HG02970 (cell line): ENCODE results near the gene EXOG.

Experiments used
- ATAC-seq: cut with Tn5 transposase; IDR thresholded peaks from one replicate; pipeline ENCODE4 v1.9.1; 2021; ENCODE audit warnings: mild to moderate bottlenecking, moderate library complexity, moderate number of reproducible peaks; ENCODE audit not compliant: unreplicated experiment, low FRiP score

Gene EXOG

DNA sequence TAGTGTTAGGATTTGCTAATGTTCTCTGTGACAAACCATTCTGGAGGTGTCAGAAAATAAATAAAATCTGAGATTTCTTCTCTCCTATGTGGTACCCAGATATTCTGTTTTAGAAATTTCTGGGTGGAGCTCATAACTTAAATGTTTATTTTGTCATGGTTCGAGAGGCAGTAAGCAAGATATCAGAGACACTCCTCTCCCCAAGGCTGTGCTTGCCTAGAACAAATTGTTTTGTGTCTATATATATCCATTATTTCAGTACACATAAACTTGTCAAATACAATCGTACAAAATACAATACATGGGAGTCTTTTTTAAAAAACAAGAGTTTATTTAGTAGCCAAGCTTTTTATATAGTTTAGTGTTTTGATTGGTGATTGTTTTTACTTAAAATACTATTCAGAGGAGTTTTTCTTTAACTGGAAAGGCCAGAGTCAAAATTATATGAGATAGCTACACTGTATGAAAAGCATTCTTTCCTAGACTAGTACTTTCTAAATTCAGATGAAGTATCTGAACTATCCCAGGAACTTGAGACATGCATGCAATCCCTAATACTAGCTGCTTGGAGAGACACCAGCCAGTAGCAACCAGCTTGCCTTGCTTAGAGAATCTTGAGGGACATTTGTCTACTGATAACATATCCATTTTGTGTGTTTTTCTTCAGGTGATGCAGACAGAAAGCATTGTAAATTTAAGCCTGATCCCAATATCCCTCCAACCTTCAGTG lies 4.7 kb downstream of the EXOG start:
- ATAC-seq, result no peak

DNA sequence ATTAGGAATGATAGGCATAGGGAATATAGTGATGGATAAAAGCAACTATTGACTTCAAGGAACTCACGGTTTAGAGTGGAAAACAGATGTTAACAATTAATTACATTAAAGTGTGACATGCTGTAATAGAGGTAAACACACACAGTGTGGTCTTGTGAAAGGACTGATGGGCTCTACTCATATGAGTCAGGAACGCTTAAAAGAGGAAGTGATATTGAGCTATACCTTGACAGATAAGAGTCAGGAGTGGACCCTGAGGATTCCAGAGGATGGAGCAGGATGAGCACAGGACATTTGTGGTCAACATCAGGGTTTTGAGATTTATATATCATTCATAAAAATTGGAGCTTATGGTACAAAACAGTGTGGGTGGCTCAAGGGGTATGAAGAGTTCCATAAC lies 11.0 kb downstream of the EXOG start:
- ATAC-seq, result peak; percentile 82

DNA sequence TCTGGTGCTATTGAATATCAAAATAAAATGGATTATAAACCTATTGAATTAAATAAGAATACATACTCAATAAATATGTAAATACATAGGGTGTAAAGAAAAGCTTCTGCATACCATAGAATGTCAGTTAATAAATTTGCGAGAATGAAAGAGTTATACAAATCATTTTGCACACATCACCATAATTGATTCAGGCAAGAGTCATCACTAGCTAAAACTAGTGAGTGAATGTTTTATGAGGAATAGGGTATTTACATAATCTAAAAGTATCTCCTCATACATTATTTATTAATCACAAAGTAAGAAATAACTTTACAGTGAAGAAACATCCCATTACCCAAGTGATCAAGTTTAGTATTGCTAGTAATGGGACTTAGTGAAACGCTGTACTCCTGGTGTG lies 13.6 kb downstream of the EXOG start:
- ATAC-seq, result no peak

DNA sequence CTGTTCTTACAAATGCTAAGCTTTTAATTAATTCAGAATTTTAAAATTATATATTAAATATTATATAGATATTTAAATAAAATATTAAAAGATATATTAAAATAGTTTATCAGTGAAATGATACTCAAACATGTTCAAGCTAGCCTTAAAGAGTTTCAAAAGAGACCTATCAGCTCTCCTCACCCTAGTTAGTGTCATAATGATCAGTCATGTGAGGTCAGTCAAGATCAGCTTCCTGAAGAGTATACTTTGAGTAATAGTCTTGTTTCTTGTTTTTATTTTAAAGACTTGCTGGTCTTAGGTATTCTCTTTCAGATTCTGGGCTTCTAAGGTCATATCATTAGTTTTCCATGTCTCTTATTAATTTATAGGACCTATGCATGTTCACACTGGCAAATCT lies 14.5 kb downstream of the EXOG start:
- no peak for ATAC-seq

DNA sequence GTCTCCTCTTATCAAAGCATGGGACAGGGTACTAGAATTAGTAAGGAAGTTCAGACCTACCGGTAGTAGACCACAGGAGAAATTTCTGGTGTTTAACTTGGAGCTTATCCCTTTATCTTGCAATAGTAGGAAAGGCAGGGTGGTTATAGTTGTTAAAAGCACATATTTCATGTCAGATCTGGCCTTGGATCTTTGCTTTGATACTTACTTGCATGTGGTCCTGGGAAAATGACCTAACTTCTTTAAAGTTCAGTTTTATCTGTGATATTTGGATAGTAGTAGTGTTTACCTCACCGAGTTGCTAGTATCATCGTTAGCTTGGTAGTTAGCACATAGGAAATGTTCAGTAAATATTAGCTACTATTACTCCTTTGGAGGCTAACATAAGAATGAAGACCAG lies 15.4 kb downstream of the EXOG start:
- no peak for ATAC-seq

DNA sequence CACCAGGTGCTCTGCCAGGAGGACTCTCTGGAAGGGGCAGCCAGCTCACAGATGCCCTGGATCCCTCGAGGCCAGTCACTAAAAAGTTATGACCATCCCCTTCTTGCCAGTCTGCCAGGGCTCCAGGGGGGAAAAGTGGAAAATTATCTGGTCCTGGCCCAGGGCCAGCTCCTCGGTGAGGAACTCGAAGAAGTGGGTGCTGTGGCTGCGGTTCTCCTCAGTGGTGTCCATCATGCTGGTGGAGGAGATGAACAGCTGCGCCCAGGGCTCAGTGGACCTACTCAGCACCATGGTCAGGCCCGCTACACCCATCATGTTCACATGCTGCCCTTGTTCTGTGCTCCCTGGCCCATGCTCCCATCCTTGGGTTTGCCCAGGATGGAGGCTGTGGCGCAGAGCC lies 19.2 kb downstream of the EXOG start:
- no peak for ATAC-seq

DNA sequence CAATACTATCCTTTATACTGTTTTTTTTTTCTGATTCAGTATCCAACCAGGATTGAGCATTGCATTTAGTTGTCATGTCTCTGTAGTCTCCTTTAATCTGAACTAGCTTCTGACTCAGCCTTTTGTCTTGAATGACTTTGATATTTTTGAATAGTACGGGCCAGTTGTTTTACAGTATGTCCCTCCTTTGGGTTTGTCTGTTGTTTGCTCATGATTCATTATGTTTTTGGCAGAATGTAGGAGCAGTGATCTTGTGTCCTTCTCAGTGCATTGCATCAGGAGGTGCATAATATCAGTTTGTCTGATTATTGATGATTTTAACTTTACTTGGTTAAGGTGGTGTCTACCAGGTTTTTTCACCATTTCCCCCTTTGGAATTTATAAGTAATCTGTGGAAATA lies 20.5 kb downstream of the EXOG start:
- ATAC-seq, result no peak

DNA sequence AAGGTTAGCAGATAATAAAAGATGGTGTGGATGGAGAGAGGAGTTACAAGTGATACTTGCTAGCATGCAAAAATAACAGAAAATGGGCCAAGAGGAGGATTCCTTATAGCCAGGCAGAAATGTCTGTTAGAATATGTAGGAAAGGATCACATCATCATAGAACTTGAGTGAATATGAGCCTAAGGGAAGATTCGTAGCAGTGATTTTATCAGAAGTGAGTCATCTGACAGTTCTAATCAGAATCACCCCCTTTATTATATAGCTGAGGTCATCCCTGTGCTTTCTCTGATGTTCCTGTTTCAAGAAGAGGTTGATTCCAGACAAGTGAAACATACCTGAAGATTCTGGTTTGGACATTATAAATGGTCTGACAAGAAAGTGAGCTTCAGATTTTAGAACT lies 22.9 kb downstream of the EXOG start:
- no peak for ATAC-seq

DNA sequence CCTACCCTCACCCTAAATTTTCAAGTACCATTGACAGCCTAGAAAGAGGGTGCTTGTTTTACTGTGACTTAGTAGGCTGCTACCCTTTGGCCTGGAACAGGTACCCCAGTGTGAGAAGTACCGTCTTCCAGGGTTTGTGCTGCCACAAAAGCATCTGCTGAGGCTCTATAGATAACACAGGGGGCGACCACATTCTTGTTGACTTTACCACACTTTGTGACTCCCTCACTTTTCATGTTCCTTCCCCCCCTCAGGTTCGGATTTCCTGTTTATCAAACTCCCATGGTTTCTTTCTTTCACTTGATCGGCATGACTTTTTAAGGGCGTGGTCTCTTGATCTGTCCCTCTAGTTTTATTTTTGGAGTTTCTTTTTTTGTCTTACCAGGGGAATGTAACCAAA lies 23.5 kb downstream of the EXOG start:
- no peak for ATAC-seq

DNA sequence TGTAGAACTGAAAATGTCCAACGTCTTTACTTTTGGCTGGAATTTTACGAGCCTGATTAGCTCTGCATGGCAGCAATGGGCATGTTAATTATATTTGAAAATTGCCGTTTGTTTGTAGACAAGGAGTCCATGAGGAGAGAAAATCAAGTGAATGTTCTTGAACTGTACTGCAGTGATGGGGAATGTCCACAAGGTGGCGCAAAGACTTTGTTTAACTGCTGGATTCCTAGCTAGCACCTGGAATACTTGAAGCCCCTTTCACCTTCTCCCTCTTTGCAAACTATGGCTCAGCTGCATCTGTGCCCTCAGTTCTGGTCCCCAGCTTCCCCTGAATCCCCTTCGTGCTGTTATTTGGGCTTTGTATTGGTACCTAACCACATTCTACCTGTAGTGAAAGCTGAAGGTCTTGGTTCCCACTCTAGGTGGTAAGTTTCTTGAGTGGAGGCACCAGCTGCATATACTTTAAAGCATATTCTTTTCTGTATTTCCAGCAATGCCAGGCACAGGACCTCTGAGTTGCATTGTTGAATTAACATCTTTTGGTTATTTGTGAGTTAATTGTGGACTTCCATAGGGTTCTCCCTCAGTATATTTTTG lies 25.3 kb downstream of the EXOG start:
- ATAC-seq, result no peak

DNA sequence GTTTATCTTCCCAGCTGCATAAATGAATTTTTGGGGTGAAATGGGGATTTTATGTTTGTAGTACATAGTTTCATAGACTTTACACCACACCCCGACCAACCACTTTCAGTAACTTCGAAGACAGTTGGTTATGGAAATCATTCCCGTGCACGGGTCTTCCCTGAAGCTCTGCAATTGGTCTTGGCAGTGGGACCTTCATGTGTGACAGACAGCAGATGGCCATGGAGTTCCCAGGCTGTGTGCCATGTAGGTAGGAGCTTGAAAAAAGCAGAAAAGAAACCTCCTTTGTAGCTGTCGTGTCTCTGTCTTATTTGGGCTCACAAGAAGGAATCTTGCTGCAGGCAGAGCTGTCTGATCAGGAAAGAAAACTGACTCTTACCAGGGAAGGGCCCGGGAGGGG lies 25.9 kb downstream of the EXOG start:
- ATAC-seq, result no peak

DNA sequence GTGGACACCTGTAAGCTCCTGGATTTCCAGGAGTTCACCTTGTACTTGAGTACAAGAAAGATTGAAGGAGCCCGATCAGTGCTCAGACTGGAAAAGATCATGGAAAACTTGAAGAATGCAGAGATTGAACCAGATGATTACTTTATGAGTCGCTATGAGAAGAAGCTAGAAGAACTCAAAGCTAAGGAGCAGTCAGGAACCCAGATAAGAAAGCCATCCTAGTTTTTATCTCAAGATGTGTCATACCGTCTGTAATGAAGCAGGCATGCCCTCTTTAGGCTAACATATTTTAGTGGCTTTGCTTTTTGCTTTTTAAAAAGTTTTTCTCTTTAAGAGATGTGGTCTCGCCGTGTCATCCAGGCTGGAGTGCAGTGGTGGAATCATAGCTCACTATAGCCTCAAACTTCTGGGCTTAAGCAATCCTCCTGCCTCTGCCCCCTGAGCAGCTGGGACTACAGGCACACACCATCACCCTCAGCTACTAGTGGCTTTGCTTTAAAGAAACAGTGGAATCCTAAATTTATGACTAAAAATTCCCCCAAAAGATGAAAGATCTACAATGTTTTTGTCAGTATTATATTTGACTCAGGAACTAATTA lies 28.1 kb downstream of the EXOG start:
- no peak for ATAC-seq

DNA sequence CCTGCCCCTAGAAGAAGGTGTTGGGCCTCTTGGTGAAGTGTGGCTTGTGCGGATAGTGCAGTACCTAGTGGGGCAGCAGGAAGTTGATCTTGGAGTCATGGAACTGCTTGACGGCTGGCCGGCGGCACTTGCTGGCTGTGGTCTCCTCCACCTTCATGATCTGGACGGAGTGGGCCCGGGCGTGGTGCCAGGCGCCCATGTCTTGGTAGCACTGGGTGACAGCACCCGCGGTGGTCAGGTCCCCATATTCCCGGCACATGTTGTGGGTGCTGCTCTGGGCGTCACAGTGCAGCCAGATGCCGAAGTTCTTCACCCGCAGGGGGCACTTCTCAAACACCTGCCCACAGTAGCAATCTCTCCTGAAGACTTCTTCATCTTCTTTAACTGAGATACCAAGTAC lies 30.7 kb downstream of the EXOG start:
- no peak for ATAC-seq

DNA sequence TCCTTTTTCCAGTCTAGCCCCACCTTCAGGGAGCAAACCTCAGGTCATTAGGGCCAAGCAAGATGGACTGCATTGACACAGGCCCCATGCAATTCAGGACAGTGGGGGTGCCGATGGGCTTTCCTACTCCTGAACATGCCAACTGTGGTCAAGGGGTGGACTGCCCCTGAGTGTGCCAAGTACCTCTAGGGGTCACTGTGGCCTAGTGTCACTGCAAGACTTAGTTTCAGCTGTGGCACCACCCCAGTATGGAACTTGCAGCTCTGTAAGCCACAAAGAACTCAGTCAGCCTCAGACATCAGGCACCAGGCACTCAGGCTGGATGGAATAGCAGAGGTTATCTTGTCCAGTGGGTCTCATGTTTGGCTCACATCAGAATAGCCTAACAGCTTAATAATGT lies 32.3 kb downstream of the EXOG start:
- ATAC-seq, result no peak

DNA sequence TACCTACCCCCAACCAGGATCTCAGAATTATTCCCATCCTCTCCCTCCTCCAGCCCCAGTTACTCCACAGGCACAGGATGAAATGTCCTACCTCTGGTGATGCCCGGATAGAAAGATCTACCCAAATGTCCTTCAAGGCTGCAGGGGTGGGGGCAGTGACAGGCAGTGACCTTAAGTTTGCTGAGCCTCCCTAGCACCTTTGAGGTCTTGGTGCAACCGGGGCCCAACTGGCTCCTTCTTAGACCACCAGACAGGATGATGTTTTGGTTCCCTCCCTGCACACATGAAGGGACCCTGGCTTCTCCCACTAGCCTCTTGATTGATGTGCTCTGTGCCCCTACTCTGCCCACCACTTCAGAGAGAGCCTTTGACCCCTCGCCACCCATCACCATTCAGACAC lies 36.4 kb downstream of the EXOG start:
- ATAC-seq, result no peak

DNA sequence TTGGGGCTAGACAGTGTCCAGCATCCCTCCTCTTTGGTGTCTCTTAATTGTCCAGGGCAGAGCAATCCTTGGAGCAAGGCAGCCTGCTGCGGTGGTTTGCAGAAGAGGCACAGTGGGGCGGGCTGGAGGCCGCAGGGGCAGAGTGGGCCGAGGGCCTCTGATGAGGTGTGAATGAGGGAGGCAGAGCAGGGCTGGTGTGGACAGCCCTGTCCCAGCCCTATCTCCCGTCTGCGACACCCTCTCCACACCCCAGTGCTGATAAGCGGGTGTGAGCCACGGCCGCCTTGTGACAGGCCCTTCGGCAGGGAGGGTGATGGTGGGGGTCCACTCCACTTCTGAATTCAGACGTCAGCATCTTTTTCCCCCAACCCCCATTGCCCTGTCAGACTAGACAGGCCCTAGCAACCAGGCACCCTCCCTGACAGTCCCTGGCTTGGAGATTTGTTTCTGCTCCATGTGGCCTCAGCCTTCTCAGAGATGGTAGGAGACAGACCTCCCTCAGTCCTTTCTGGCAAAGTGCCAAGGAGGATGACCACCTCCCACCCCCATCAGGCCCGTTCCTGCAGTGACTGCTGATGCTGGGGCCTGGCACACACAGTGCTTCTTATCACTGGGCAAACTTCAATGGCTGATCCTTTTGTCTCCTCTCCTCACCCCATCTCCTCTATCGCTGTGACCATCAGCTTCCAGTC lies 37.3 kb downstream of the EXOG start:
- no peak for ATAC-seq

DNA sequence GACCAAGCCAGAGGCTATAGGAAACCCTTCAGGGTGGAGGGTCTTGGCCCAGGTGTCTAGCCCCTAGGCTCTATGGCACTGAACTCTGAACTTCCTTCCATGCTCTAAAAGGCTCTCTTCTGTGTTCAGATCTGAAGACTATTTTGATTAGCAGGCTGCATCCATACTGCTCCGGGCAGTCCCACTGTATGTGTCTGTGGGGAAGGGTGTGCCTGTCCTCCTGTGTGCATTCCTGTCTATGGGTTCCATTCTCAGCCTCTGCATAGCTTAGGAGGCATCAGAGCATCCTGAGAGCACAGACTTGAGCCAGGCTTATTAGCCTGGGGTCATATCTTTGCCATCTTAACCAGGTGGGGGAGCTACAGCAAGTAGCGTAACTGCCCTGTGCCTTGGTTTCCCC lies 38.0 kb downstream of the EXOG start:
- no peak for ATAC-seq

DNA sequence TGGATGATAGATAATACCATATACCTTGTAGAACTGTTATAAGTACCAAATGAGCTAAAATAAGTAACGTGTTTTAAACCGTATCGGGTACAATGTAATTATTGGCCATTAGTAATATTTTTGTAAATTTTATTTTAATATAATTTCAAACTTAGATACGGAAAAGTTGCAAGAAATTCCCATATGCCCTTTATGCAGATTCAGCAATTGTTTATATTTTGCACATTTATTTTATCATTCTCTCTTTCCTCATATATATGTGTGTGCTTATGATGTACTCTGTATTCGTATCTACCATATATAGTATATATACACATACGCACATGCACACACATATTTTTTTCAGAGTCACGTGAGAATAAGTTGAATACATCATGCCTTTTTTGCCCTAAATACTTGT lies 38.5 kb downstream of the EXOG start:
- ATAC-seq, result no peak

DNA sequence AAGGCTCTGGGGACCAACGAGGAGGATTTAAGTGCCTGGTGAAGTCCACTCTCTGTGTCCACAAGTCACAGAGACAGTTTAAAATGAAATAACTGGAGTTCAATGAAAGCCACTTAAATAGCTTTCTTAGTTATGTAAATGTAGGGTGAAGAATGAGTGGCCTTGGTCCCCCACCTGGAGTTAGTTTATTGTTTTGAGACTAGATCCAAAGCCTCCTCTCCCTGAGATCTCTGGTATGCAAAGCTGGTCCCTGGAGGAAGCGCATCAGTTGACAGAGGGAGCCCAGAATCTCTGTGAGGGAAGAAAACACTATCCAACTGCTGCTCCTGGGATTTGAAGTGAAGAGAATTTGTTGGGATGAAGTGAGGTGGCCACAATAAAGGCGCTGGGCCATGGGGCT lies 40.5 kb downstream of the EXOG start:
- no peak for ATAC-seq

DNA sequence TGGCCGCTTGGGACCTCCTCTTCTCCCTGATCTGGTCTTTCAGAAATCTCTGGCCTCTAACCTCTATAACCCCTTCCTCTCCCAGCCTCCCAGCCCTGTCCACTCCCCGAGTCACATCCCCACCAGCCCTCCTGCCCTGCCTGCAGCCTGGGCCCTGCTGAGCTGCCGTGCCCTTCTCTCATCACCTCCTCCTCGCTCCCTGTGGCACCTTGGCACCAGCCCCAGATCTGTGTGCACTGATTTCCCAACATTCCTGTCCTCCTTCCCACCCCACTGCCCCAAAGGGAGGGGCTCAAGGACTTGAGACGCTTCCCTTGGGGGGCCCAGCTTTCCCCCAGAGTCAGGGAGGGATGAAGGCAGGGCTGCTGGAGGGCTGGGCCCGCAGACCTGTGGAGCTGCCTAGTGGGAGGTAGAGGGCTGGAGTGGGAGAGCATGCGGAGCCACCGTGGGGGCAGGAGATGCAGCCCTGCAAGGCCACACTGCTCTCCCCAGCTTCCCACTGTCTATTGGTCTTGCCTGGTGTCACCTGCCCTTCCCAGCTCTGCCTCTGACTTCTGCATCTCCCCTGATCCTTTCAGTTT lies 42.7 kb downstream of the EXOG start:
- no peak for ATAC-seq

DNA sequence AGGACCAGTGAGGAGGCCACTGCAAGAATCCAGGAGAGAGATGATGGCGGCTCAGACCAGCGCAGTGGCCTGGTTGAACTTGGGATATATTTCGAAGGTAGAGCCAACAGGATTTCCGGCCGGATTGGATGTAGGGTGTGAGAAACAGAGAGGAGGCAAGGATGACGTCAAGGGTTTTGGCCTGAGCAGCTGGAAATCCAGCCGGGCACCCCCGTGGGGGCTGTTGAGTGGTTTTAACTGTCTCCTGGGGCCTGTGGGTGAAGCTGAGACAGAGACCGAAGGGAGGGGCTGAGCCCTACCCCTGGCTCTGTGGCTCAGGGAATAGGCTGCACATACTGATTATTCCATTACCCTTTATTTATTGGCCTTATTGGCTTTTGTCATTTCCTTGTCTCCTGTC lies 45.7 kb downstream of the EXOG start:
- no peak for ATAC-seq
